ENCODE results near the gene IQCK. TPM values are rescaled to one million over a fixed set of nuclear protein-coding genes. Genes with fewer than 3 reads are reported as not detected.
A peak's percentile ranks its signal among the peaks of the same experiment; 100 is the strongest.
"Not testable (repeated sequence)": the region's sequence is repeated elsewhere in the genome, so short reads cannot be mapped to it uniquely, and the experiment has no call there.

IQCK gene
- 7.3 TPM for total RNA-seq
- long read RNA-seq, partial matches to known transcripts = 9 of 15 reads
- long read RNA-seq, other reads (novel, unspliced or antisense) = 5 of 15 reads

DNA sequence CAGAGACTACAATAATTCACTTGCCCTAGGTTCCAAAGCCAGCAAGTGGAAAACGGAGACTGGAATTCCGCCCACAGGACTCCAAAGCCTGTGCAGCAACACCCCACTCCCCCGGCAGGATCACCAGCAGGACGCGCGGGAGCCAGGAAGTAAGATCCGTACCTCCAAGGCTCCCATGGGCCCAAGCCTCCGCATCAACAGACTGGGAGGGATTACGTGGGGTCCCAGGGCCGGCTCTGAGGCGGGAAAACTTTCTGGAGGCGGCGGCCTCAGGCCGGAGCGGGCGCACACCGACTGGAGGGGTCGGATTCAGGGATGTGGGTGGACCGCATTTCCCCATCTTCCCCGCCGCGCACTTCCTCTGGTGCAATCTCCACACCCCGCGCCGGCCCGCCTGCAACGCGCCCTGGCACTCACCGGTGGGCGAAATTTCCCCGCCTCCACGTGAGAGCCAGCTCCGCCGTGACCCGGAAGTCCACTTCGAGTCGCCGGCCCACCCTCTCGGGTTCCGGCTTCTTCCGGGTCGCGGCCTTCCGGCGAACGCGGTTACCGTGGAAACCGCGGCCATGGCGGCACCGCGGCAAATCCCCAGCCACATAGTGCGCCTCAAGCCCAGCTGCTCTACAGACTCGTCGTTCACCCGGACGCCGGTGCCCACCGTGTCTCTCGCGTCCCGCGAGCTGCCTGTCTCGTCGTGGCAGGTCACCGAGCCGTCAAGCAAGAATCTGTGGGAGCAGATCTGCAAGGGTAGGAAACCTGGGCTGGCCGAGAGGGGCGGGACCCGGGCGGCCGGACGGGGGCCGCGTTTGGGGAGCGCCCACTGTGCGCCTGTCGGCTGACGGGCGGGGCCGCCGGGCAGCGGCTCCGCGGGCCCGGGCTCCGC is at the start of gene IQCK, which contains the start of gene KNOP1:
Gene IQCK, plus strand, starts transcription at position 531 of the 883 bp plus-strand sequence. Its CDS starts 36 bp downstream, at position 567.
Gene KNOP1, minus strand, starts transcription at position 487 of the 883 bp plus-strand sequence. CDS start 3,192 bp downstream, outside the sequence.
- intact Hi-C loops (cut with DNase I) = loop anchor here (1.0 kb wide), 1 partner anchor 165 kb away; no protein-coding TSS in a partner anchor
- DNase-seq (ENCODE audit: low spot score) = peak; percentile 95

- DNase-seq (ENCODE audit: low spot score) = no peak
- intact Hi-C loops (cut with DNase I) = no loop called here
Measured at GRCh38 chr16:19672378-19672777, 45.7 kb upstream of the IQCK start.

DNA sequence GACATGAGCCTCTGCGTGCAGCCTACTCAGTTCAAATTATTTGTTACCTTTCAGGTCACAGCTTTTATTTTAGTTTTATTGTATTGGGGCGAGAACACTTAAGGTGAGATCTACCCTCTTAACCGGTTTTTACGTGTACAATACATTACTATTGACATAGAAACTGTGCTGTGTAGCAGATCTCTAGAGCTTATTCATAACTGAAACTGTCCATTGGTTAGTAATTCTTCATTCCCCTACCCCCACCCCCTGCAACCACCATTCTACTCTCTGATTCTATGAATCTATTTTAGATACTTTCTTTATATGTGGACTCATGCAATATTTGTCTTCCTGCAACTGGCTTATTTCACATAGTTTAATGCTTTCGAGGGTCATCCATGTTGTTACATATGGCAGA is 43.6 kb upstream of the IQCK start:
- intact Hi-C loops (cut with DNase I) = no loop called here
- no peak for DNase-seq (ENCODE audit: low spot score)

DNA sequence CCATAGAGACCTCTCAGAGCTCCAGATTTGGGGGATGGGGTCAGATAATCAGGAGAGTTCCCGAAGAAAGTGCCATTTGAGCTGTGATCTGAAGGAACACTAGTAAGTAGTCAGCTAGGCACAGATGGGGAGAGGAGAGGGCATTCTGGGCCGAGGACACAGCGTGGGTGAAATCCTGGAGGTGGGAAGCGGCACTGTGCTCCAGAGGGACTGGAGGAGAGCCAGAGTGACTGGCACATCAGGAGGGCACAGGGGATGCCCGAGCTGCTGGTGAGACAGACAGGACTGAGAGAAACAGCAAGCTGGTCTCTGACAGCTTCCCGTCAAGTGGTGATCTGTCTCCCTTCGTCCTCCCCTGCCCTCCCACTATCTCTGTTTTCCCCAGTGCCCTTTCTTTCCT is 40.7 kb upstream of the IQCK start:
- no peak for DNase-seq (ENCODE audit: low spot score)
- intact Hi-C loops (cut with DNase I) = no loop called here

DNA sequence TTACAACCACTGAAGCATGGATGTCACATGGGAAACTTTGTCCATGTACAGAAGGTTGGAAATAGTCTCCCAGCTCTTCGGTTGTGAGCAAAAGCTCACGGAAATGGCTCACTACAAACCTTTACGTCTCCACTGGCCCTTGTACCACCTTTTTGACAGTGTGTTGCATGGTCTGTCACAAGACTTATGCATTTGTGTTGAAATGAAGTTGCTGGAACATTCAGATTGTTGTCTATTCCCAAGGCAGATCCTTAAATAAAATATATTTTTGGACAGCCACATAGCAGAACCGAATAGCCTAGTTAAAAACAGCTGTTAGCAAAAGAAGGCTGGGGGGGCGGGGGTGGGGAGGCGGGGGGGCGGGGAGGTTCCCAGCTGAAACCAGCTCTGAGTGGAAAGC is 39.3 kb upstream of the IQCK start:
- intact Hi-C loops (cut with DNase I) = no loop called here
- DNase-seq (ENCODE audit: low spot score) = no peak

DNA sequence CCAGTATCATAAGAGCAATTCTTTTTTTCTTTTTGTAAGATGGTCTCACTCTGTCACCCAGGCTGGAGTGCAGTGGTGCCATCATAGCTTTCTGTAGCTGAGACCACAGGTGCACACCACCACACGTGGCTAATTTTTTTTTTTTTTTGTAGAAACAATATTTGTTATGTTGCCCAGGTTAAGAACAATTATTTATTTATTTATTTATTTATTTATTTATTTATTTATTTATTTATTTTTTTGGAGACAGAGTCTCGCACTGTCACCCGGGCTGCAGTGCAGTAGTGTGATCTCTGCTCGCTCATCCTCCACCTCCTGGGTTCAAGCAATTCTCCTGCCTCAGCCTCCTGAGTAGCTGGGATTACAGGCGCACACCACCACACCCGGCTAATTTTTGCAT is 38.8 kb upstream of the IQCK start:
- DNase-seq (ENCODE audit: low spot score); intact Hi-C loops (cut with DNase I): not testable (repeated sequence)

DNA sequence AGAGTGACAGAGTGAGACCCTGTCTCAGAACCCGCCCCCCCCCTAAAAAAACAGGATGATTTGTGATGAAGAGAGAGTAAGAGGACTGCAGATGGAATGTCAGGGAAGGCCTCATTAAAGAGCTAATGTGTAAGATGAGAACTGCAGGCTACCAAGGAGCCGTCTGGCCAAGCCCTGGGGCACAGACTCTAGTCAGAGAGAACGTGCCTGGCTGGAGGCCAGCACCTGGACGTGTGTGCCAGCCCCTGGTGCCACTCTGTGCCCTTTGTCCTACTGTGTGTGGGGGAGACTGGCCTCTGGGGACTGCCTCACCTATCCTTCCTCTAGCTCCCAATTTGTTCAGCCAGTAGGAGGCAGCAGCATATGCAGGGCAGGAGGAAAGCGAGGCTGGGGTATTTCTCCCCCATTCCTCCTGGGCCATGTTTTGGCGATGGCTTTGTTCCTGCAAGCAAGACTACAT is 37.2 kb upstream of the IQCK start:
- no peak for DNase-seq (ENCODE audit: low spot score)
- intact Hi-C loops (cut with DNase I) = no loop called here

DNA sequence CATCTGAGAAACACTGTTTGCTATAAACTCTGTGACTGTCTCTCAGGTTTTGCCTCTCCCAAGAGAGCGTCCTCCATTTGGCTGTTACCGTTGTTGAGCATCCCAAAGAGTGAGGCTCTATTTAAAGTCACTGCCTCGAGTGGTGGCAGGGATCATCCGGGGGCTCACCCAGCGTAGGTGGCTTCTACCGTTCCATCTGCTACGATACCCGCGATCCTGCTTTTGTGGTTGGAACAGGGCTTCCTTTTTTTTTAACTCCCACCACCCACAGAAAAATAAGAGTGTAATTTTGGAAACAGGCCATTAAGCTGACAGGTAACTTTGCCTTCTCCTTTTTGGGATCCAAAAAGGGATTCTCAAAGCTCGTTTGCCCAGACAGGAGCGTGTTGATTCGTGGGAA is 36.4 kb upstream of the IQCK start:
- intact Hi-C loops (cut with DNase I) = no loop called here
- no peak for DNase-seq (ENCODE audit: low spot score)

- intact Hi-C loops (cut with DNase I) = no loop called here
- no peak for DNase-seq (ENCODE audit: low spot score)
Measured at GRCh38 chr16:19683453-19684236, 34.4 kb upstream of the IQCK start.

DNA sequence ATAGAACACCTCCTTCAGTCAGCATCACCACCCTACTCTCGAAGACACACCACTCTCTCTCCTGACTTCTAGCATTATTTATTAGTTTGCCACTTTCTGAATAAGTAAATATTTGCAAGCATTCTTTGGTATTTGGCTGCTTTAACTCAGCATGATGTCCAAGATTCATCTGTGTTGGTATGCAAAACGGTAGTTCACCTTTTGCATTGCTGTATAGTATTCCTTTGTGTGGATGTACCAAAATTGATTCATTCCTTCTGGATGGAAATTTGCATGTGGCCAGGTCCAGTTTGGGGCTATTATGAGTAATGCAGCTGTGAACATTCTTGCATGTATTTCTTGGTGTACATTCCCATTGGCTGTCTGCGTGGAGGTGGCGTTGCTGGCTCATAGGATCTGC is 32.9 kb upstream of the IQCK start:
- intact Hi-C loops (cut with DNase I) = no loop called here
- no peak for DNase-seq (ENCODE audit: low spot score)

- no peak for DNase-seq (ENCODE audit: low spot score)
- intact Hi-C loops (cut with DNase I) = no loop called here
Measured at GRCh38 chr16:19687279-19687678, 30.8 kb upstream of the IQCK start.

GRCh38 chr16:19688396-19689024 is 29.6 kb upstream of the IQCK start:
- intact Hi-C loops (cut with DNase I) = no loop called here
- DNase-seq (ENCODE audit: low spot score) = no peak

GRCh38 chr16:19689342-19689741 is 28.7 kb upstream of the IQCK start:
- DNase-seq (ENCODE audit: low spot score) = no peak
- intact Hi-C loops (cut with DNase I) = no loop called here

DNA sequence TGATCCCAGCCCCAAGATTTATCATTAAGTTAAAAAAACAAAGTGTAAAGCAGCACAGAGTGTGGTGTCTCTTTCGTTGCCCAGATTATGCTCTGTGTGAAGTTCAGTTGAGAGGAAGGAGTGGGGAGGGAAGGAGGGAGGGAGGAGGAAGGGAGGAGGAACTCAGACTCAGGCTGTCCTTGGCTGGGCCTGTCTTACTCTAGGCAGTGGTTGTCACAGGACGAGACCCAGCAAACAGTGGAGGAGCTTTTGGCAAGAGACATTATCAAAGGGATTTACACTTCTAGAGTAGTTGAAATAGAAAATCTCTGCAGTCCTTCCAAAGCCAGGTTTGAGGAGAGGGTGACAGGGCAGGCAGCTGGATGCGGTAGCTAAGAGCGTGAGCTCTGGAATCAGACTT is 27.9 kb upstream of the IQCK start:
- DNase-seq (ENCODE audit: low spot score) = no peak
- intact Hi-C loops (cut with DNase I) = loop anchor here (10.0 kb wide), 1 partner anchor 85 kb away; no protein-coding TSS in a partner anchor

DNA sequence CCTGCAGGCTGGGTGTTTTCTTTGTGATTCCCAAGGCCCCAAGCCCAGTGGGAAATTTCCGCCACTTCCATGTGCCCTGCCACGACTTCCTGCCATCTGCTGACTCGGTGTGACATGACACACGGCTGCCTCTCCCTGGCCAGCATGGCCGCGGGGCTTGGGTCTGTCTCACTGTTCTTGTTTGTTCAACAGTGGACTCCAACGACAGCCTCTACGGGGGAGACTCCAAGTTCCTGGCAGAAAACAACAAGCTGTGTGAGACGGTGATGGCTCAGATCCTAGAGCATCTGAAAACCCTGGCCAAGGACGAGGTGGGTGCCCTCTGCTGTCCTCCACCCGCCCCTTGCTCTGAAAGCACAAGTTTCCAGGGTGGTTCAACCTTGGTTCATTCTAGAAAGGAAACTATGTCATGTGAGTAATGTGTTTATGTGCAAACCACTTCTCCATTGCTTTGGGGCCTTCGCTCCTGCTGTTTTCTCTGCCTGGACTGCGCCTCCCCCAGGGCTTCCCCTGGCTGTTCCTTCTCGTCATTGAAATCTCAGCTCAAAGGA is 26.8 kb upstream of the IQCK start:
- no peak for DNase-seq (ENCODE audit: low spot score)

DNA sequence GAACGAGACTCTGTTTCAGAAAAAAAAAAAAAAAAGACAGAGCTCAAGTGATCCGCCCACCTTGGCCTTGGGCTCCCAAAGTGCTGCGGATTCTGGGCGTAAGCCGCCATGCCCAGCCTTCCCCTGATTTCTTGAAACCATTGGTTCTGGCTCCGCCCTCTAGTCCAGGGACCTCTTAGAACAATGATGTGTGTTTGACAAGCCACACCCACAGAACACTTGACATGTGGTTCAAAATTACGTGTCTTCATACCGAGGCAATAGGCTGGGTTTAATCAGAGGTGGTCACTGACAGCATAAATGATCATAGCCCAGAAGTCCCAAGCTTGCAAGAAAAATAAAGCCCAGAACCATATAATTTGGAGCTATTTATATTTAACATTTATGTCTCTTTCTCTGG is 23.1 kb upstream of the IQCK start:
- no peak for DNase-seq (ENCODE audit: low spot score)
- intact Hi-C loops (cut with DNase I) = loop anchor here (10.0 kb wide), 1 partner anchor 90 kb away; no protein-coding TSS in a partner anchor

More for the DNA sequence above, 26.8 kb upstream of the IQCK start:
- intact Hi-C loops (cut with DNase I) = loop anchor here (10.0 kb wide), 1 partner anchor 86 kb away; no protein-coding TSS in a partner anchor

GRCh38 chr16:19696328-19696727 is 21.7 kb upstream of the IQCK start:
- DNase-seq (ENCODE audit: low spot score) = peak; percentile 85
- intact Hi-C loops (cut with DNase I) = loop anchor here (2.0 to 10.0 kb wide), 2 partner anchors 92 to 188 kb away; partner anchors contain the start of gene GPRC5B

GRCh38 chr16:19696961-19697360 is 21.1 kb upstream of the IQCK start:
- no peak for DNase-seq (ENCODE audit: low spot score)
- intact Hi-C loops (cut with DNase I) = loop anchor here (2.0 to 10.0 kb wide), 2 partner anchors 92 to 188 kb away; partner anchors contain the start of gene GPRC5B

DNA sequence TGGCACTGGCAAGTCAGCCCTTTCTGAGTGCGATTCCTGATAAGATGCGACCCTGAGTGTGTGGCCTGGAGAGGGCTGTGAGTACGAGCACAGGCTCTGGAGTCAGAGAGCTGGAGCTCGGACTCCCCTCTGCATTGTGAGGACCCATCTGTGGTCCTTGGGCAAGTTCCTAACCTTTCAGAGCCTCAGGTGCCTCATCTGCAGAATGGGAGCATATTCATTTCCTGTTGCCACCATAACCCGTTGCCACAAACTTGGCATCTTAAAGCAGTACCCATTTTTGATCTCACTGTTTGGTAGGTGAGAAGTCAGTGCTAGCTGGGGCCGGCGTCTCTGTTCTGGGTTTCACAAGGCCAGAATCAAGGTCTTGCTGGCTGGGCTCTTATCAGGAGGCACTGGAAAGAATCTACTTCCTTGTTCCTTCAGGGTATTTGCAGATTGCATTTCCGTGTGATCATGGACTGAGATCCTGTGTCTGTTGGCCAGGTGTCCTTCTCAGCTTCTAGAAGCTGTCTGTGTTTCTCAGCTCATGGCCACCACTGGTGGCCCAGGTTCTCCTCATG is 20.2 kb upstream of the IQCK start:
- intact Hi-C loops (cut with DNase I) = loop anchor here (2.0 to 10.0 kb wide), 2 partner anchors 93 to 187 kb away; partner anchors contain the start of gene GPRC5B
- DNase-seq (ENCODE audit: low spot score) = no peak
